Astrocyte (in vitro differentiated cells and primary cell): ENCODE results near the gene GNPDA1. TPM values are rescaled to one million over a fixed set of nuclear protein-coding genes. Genes with fewer than 3 reads are reported as not detected.

ENCODE experiments used
- DNase-seq: peaks from one replicate; pipeline ENCODE4 v3.0.0-alpha.2; 2010; ENCODE audit warnings: low read depth
- FAIRE-seq: peaks from 2 replicates; lab custom pipeline; 2011; peaks lifted over from hg19 to GRCh38; lab: Jason Lieb, UNC
- H2AFZ ChIP-seq: 2 replicates; pipeline ENCODE4 v1.6.0; 2012; ENCODE audit warnings: low read depth, low read length, inconsistent platforms
- H3K27ac ChIP-seq: 2 replicates; pipeline ENCODE4 v1.5.1; 2011; ENCODE audit warnings: low read depth, low read length, inconsistent platforms
- H3K27me3 ChIP-seq: 2 replicates; pipeline ENCODE4 v1.6.0; 2011; ENCODE audit warnings: low read length, inconsistent platforms; ENCODE audit not compliant: insufficient read depth
- H3K36me3 ChIP-seq: 2 replicates; pipeline ENCODE4 v1.5.1; 2011; ENCODE audit warnings: low read length, inconsistent platforms; ENCODE audit not compliant: insufficient read depth
- H3K4me1 ChIP-seq: 2 replicates; pipeline ENCODE4 v1.5.1; 2011; ENCODE audit warnings: low read length, inconsistent platforms; ENCODE audit not compliant: insufficient read depth
- H3K4me2 ChIP-seq: 2 replicates; pipeline ENCODE4 v1.6.0; 2012; ENCODE audit warnings: low read length, inconsistent platforms
- H3K4me3 ChIP-seq: 2 replicates; pipeline ENCODE4 v1.5.1; 2011; ENCODE audit warnings: low read depth, mild to moderate bottlenecking, low read length, inconsistent platforms; ENCODE audit not compliant: insufficient read depth
- H3K79me2 ChIP-seq: 2 replicates; pipeline ENCODE4 v1.6.0; 2012; ENCODE audit warnings: mild to moderate bottlenecking, low read length, inconsistent platforms; ENCODE audit not compliant: insufficient read depth
- H3K9ac ChIP-seq: 2 replicates; pipeline ENCODE4 v1.6.0; 2012; ENCODE audit warnings: mild to moderate bottlenecking, low read length, inconsistent platforms
- H3K9me3 ChIP-seq: 2 replicates; pipeline ENCODE4 v1.5.1; 2012; ENCODE audit warnings: low read depth, mild to moderate bottlenecking, low read length, inconsistent platforms; ENCODE audit not compliant: insufficient read depth
- H4K20me1 ChIP-seq: 2 replicates; pipeline ENCODE4 v1.6.0; 2012; ENCODE audit warnings: low read length, inconsistent platforms; ENCODE audit not compliant: insufficient read depth
- H3K27ac Mint-ChIP-seq: one replicate; pipeline ENCODE4 v1.8.0; 2021; ENCODE audit warnings: mild to moderate bottlenecking, mixed read lengths; ENCODE audit not compliant: unreplicated experiment
- H3K27me3 Mint-ChIP-seq: one replicate; pipeline ENCODE4 v1.8.0; 2021; ENCODE audit warnings: low read depth, mixed read lengths; ENCODE audit not compliant: unreplicated experiment
- H3K36me3 Mint-ChIP-seq: one replicate; pipeline ENCODE4 v1.8.0; 2021; ENCODE audit warnings: low read depth, mixed read lengths; ENCODE audit not compliant: unreplicated experiment
- H3K4me1 Mint-ChIP-seq: one replicate; pipeline ENCODE4 v1.8.0; 2021; ENCODE audit warnings: low read depth, mixed read lengths; ENCODE audit not compliant: unreplicated experiment
- H3K4me3 Mint-ChIP-seq: one replicate; pipeline ENCODE4 v1.8.0; 2021; ENCODE audit warnings: mild to moderate bottlenecking, moderate library complexity, mixed read lengths; ENCODE audit not compliant: unreplicated experiment
- H3K9me3 Mint-ChIP-seq: one replicate; pipeline ENCODE4 v1.8.0; 2021; ENCODE audit warnings: mild to moderate bottlenecking, mixed read lengths; ENCODE audit not compliant: unreplicated experiment
- CTCF ChIP-seq: IDR thresholded peaks from 2 replicates; pipeline ENCODE4 v1.5.1; 2011; ENCODE audit warnings: low read depth, mild to moderate bottlenecking, inconsistent platforms, low read length, moderate library complexity; ENCODE audit not compliant: insufficient read depth
- EZH2 ChIP-seq: IDR thresholded peaks from 2 replicates; pipeline ENCODE4 v1.6.1; 2012; ENCODE audit warnings: mild to moderate bottlenecking, low read length, inconsistent platforms; ENCODE audit not compliant: insufficient read depth
- total RNA-seq: library from RNA; stranded (reverse); gene quantifications from 2 replicates; pipeline ENCODE4 v1.2.1, GENCODE V29; 2021

GNPDA1 gene
- total RNA-seq, 1 donor from 2014 or later, result 30.7 TPM

DNA sequence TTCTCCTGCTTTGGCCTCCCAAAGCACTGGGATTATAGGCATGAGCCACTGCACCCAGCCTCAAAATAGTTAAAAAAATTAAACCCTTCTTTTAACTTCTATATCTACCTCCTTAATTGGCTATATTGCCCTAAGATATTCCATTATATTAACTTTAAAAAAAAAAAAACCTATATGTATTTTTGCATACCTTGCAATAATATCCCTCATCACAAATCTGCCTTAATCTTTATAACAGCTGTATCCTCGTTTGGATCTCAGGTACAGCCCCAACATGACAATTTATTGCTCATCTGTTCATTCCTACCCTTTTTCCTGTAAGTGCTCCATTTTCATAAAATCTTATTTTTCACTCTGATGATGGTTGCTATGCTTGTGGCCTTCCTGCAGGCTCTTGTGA is 12.7 kb downstream of the GNPDA1 start:
- Mint-ChIP-seq H3K27me3 (no peaks in the 10 kb centered on the region), H3K27ac (no peak overlapping the region), H3K9me3 (no peaks in the 10 kb centered on the region), H3K4me3 (no peak overlapping the region), H3K4me1 (peaks cover 3% of the 10 kb centered on the region), H3K36me3 (peaks cover 17% of the 10 kb centered on the region)
- peaks cover 26% of the 10 kb centered on the region for H3K36me3 ChIP-seq
- H3K27ac ChIP-seq, result no peak overlapping the region
- no peaks in the 10 kb centered on the region for H3K27me3 ChIP-seq
- H3K9me3 ChIP-seq, result no peaks in the 10 kb centered on the region
- no peak for DNase-seq
- no peak for FAIRE-seq
- H2AFZ ChIP-seq, result no peak overlapping the region
- H3K4me2 ChIP-seq, result no peak overlapping the region
- TF ChIP-seq CTCF, result no peak
- no peak for TF ChIP-seq EZH2
- no peak overlapping the region for H3K9ac ChIP-seq
- no peak overlapping the region for H3K4me3 ChIP-seq
- H4K20me1 ChIP-seq, result peaks cover 3% of the 10 kb centered on the region
- H3K4me1 ChIP-seq, result no peaks in the 10 kb centered on the region
- no peaks in the 10 kb centered on the region for H3K79me2 ChIP-seq

- no peaks in the 10 kb centered on the region for H3K4me1 ChIP-seq
- H3K36me3 ChIP-seq, result peaks cover 25% of the 10 kb centered on the region
- peaks cover 25% of the 10 kb centered on the region for H3K36me3 Mint-ChIP-seq
- no peak overlapping the region for H3K4me3 Mint-ChIP-seq
- H3K9ac ChIP-seq, result no peak overlapping the region
- TF ChIP-seq CTCF (no peak), EZH2 (no peak)
- no peaks in the 10 kb centered on the region for H3K9me3 Mint-ChIP-seq
- no peaks in the 10 kb centered on the region for H3K79me2 ChIP-seq
- H3K27me3 ChIP-seq, result no peaks in the 10 kb centered on the region
- FAIRE-seq, result no peak
- H3K9me3 ChIP-seq, result no peaks in the 10 kb centered on the region
- no peaks in the 10 kb centered on the region for H3K27me3 Mint-ChIP-seq
- no peak overlapping the region for H3K4me3 ChIP-seq
- DNase-seq, result no peak
- no peak overlapping the region for H2AFZ ChIP-seq
- no peak overlapping the region for H3K27ac Mint-ChIP-seq
- H3K27ac ChIP-seq, result no peak overlapping the region
- H3K4me1 Mint-ChIP-seq, result peaks cover under 1% of the 10 kb centered on the region
- no peak overlapping the region for H3K4me2 ChIP-seq
- H4K20me1 ChIP-seq, result peaks cover 15% of the 10 kb centered on the region
Measured at GRCh38 chr5:141997358-141997960, 15.4 kb downstream of the GNPDA1 start.

GRCh38 chr5:141995656-141996055 is 17.2 kb downstream of the GNPDA1 start:
- Mint-ChIP-seq H3K27me3 (no peaks in the 10 kb centered on the region), H3K4me3 (no peak overlapping the region), H3K4me1 (peaks cover 6% of the 10 kb centered on the region), H3K36me3 (peaks cover 23% of the 10 kb centered on the region), H3K9me3 (no peaks in the 10 kb centered on the region), H3K27ac (no peak overlapping the region)
- no peaks in the 10 kb centered on the region for H3K79me2 ChIP-seq
- H3K36me3 ChIP-seq, result peaks cover 16% of the 10 kb centered on the region
- DNase-seq, result no peak
- H3K9me3 ChIP-seq, result no peaks in the 10 kb centered on the region
- no peak overlapping the region for H3K4me2 ChIP-seq
- no peaks in the 10 kb centered on the region for H3K27me3 ChIP-seq
- H3K4me3 ChIP-seq, result no peak overlapping the region
- no peak overlapping the region for H2AFZ ChIP-seq
- TF ChIP-seq CTCF (no peak), EZH2 (no peak)
- peaks cover 21% of the 10 kb centered on the region for H4K20me1 ChIP-seq
- H3K9ac ChIP-seq, result no peak overlapping the region
- no peak for FAIRE-seq
- H3K27ac ChIP-seq, result no peak overlapping the region
- H3K4me1 ChIP-seq, result no peaks in the 10 kb centered on the region
